Stomach (tissue), 4 donors: ENCODE results near the gene PLSCR3.

ENCODE experiments used
- POLR2AphosphoS5 ChIP-seq, 3 donors: sonication (generic); formaldehyde crosslinking; IDR thresholded peaks; one replicate each; pipeline ENCODE4 v1.6.1; 2016; ENCODE audit warnings: antibody characterized with exemption in 3 of 3
- TF ChIP-seq, protein P1 (sequence below), 7 experiments: fragments of 450-650 bp in 4 of 7; fragments of 200-600 bp in 3 of 7; sonication (generic) in 3 of 7; IDR thresholded peaks; one replicate each; pipeline ENCODE4 v1.5.1; 2016 to 2019; ENCODE audit warnings: antibody characterized with exemption in 7 of 7, control low read depth in 2 of 7, mild to moderate bottlenecking in 1 of 7

DNA sequence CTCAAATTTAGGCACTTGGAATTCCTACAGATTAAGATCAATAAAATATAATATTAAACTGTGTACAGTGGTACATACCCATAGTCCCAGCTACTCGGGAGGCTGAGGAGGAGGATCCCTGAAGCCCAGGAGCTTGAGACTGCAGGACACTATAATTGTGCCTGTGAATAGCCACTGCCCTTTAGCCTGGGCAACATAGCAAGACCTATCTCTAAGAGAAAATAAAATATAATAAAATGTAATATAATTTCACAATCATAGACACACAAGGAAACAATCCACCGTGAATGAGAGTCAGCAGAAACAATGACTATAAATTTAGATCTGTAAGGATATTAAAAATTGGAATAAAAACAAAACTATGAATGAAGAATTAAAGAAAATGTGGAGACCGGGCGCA lies 23.5 kb downstream of the PLSCR3 start:
- TF ChIP-seq POLR2AphosphoS5 (IDR thresholded peaks at IDR 0.05), result no peak
- TF ChIP-seq, protein P1, sequence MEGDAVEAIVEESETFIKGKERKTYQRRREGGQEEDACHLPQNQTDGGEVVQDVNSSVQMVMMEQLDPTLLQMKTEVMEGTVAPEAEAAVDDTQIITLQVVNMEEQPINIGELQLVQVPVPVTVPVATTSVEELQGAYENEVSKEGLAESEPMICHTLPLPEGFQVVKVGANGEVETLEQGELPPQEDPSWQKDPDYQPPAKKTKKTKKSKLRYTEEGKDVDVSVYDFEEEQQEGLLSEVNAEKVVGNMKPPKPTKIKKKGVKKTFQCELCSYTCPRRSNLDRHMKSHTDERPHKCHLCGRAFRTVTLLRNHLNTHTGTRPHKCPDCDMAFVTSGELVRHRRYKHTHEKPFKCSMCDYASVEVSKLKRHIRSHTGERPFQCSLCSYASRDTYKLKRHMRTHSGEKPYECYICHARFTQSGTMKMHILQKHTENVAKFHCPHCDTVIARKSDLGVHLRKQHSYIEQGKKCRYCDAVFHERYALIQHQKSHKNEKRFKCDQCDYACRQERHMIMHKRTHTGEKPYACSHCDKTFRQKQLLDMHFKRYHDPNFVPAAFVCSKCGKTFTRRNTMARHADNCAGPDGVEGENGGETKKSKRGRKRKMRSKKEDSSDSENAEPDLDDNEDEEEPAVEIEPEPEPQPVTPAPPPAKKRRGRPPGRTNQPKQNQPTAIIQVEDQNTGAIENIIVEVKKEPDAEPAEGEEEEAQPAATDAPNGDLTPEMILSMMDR (IDR thresholded peaks at IDR 0.05), result no peak
